HepG2 (cell line): ENCODE results near the gene IL17RC. TPM values are rescaled to one million over a fixed set of nuclear protein-coding genes. Genes with fewer than 3 reads are reported as not detected.

Source experiments
- ATAC-seq: fragments of 200-7000 bp; cut with Tn5 transposase; 3 replicates; pipeline ENCODE4 v1.9.1; 2020; ENCODE audit warnings: mild to moderate bottlenecking, moderate library complexity
- Bru-seq: library from RNA; stranded (reverse); fragments of 400-500 nt; gene quantifications from one replicate; lab custom pipeline; 2021; lab: Mats Ljungman, UMichigan
- BruChase-seq, 2 experiments: library from RNA; stranded (reverse); fragments of 400-500 nt; gene quantifications; one replicate each; lab custom pipeline; 2021; lab: Mats Ljungman, UMichigan
- BruUV-seq: library from RNA; stranded (reverse); fragments of 400-500 nt; replicated peaks from 2 replicates; lab custom pipeline; 2021; lab: Mats Ljungman, UMichigan
- CTCF ChIA-PET: fragments of 300-600 bp; formaldehyde crosslinking; extraction: SDS; loops from one replicate; lab custom pipeline; 2021; ENCODE audit warnings: low total read pairs, inconsistent platforms, low intra/inter-chr PET ratio; lab: Yijun Ruan, JAX
- POLR2A ChIA-PET: fragments of 350-600 bp; sonication (Branson Sonifier 250); formaldehyde crosslinking; loops from one replicate; lab custom pipeline; 2020; ENCODE audit warnings: antibody characterized with exemption, inconsistent platforms; lab: Yijun Ruan, JAX
- DNase-seq: peaks from one replicate; pipeline ENCODE4 v3.0.0-alpha.2; 2015; ENCODE audit warnings: low spot score
- FAIRE-seq: peaks from 3 replicates; lab custom pipeline; 2011; peaks lifted over from hg19 to GRCh38; lab: Jason Lieb, UNC
- H2AFZ ChIP-seq: one replicate; pipeline ENCODE4 v1.6.1; 2011; ENCODE audit warnings: low read length, inconsistent platforms
- H3K27ac ChIP-seq: fragments of 300-600 bp; 3 replicates; pipeline ENCODE4 v1.8.0; 2011; ENCODE audit warnings: mixed run types, mild to moderate bottlenecking, mixed read lengths, low read length, inconsistent platforms; ENCODE audit not compliant: insufficient read depth; ENCODE audit errors: extremely low read length
- H3K27me3 ChIP-seq, 2 experiments: fragments of 200-600 bp in 1 of 2; 2 replicates in 1 of 2; 3 replicates in 1 of 2; pipeline versions ENCODE4 v1.6.0 to v1.8.0; 2011; ENCODE audit warnings: low read length in 2 of 2, mild to moderate bottlenecking in 2 of 2, moderate library complexity in 2 of 2, inconsistent platforms in 1 of 2; ENCODE audit not compliant: insufficient read depth in 2 of 2, control insufficient read depth in 1 of 2
- H3K36me3 ChIP-seq, 2 experiments: fragments of 200-600 bp in 1 of 2; replicated peaks in 1 of 2; 2 replicates in 1 of 2; 3 replicates in 1 of 2; pipeline versions ENCODE4 v1.5.1 to v1.8.0; 2011; ENCODE audit warnings: low read length in 2 of 2, inconsistent platforms in 1 of 2; ENCODE audit not compliant: insufficient read depth in 2 of 2, control insufficient read depth in 1 of 2
- H3K4me1 ChIP-seq: 2 replicates; pipeline ENCODE4 v1.5.1; 2012; ENCODE audit warnings: low read length, inconsistent platforms; ENCODE audit not compliant: insufficient read depth
- H3K4me2 ChIP-seq: 2 replicates; pipeline ENCODE4 v1.6.0; 2011; ENCODE audit warnings: low read depth, low read length, inconsistent platforms
- H3K4me3 ChIP-seq, 3 experiments: fragments of 200-600 bp in 1 of 3; sonication (generic), shearing (Covaris generic) in 1 of 3; replicated peaks in 1 of 3; 2 replicates each; pipeline ENCODE4 v1.5.1; 2011 to 2016; ENCODE audit warnings: low read length in 3 of 3, inconsistent platforms in 2 of 3, low read depth in 2 of 3, mild to moderate bottlenecking in 2 of 3, control low read depth in 1 of 3, mixed read lengths in 1 of 3; ENCODE audit not compliant: insufficient read depth in 1 of 3
- H3K79me2 ChIP-seq: one replicate; pipeline ENCODE4 v1.6.1; 2011; ENCODE audit warnings: low read length, inconsistent platforms; ENCODE audit not compliant: insufficient read depth
- H3K9ac ChIP-seq: 2 replicates; pipeline ENCODE4 v1.6.0; 2011; ENCODE audit warnings: mild to moderate bottlenecking, low read depth, low read length, inconsistent platforms; ENCODE audit not compliant: insufficient read depth
- H3K9me3 ChIP-seq: 2 replicates; pipeline ENCODE4 v1.5.1; 2012; ENCODE audit warnings: mild to moderate bottlenecking, low read length
- H4K20me1 ChIP-seq: 2 replicates; pipeline ENCODE4 v1.6.0; 2011; ENCODE audit warnings: inconsistent platforms, mild to moderate bottlenecking, low read length, moderate library complexity; ENCODE audit not compliant: insufficient read depth
- ATM ChIP-seq: fragments of 450-650 bp; IDR thresholded peaks from 2 replicates; pipeline ENCODE4 v1.7.1; 2017; ENCODE audit warnings: mild to moderate bottlenecking, borderline replicate concordance
- HNRNPK ChIP-seq: fragments of 200-400 bp; formaldehyde crosslinking; IDR thresholded peaks from 2 replicates; pipeline ENCODE4 v1.6.1; 2018; ENCODE audit warnings: low read length, low read depth, moderate library complexity, mild to moderate bottlenecking; ENCODE audit not compliant: poor library complexity, severe bottlenecking
- MED13 ChIP-seq: sonication (generic); formaldehyde crosslinking; IDR thresholded peaks from 2 replicates; pipeline ENCODE4 v1.5.0; 2020; ENCODE audit warnings: missing genetic modification reagents
- PPARG ChIP-seq: conservative IDR thresholded peaks from 2 replicates; pipeline ENCODE4 v1.6.1; 2016; ENCODE audit warnings: missing biosample characterization, missing genetic modification reagents
- RCOR2 ChIP-seq: IDR thresholded peaks from 2 replicates; pipeline ENCODE4 v1.6.1; 2016; ENCODE audit warnings: missing biosample characterization, missing genetic modification reagents
- RORA ChIP-seq: sonication (generic); formaldehyde crosslinking; IDR thresholded peaks from 2 replicates; pipeline ENCODE4 v1.5.0; 2020; ENCODE audit warnings: mild to moderate bottlenecking, missing genetic modification reagents, moderate library complexity
- SRY ChIP-seq: sonication (generic); formaldehyde crosslinking; IDR thresholded peaks from 2 replicates; pipeline ENCODE4 v1.8.0; 2022; ENCODE audit warnings: mild to moderate bottlenecking, missing genetic modification reagents
- ZFP36L2 ChIP-seq: sonication (generic); formaldehyde crosslinking; IDR thresholded peaks from 2 replicates; pipeline ENCODE4 v1.4.0; 2020; ENCODE audit warnings: missing genetic modification reagents
- ZNF619 ChIP-seq: sonication (generic); formaldehyde crosslinking; IDR thresholded peaks from 2 replicates; pipeline ENCODE4 v1.4.0; 2020; ENCODE audit warnings: mild to moderate bottlenecking, missing genetic modification reagents
- ZNF841 ChIP-seq: sonication (generic); formaldehyde crosslinking; IDR thresholded peaks from 2 replicates; pipeline ENCODE4 v1.8.1; 2023; ENCODE audit warnings: missing genetic modification reagents, borderline replicate concordance
- WGBS: methylation state at CpG from one replicate; pipeline ENCODE4 v1.1.6; 2017; ENCODE audit warnings: low lambda C conversion rate; 5-methylcytosine and 5-hydroxymethylcytosine counted together
- in situ Hi-C: cut with HindIII; loops from 2 replicates; pipeline ENCODE4 v1.10.0; 2017; ENCODE audit warnings: low pct_unique_long_range_greater_than_20kb; ENCODE audit not compliant: extremely low pct_ligation_motif_present
- intact Hi-C: fragments of 100-400 bp; cut with micrococcal nuclease; formaldehyde crosslinking; loops from one replicate; pipeline ENCODE4 v1.10.0; 2022; ENCODE audit not compliant: unreplicated experiment
- long read RNA-seq, 2 experiments: library from RNA in 1 of 2; library from polyadenylated mRNA in 1 of 2; stranded (forward) in 1 of 2; unstranded in 1 of 2; transcript quantifications; one replicate each; pipeline ENCODE4 v2.0.0, GENCODE V29; 2019 to 2022
- polyA minus RNA-seq, 3 experiments: library from RNA; depleted of rRNA, polyadenylated mRNA; stranded (reverse); fragments of >200 nt; gene quantifications; 2 replicates each; pipeline ENCODE4 v1.2.3, GENCODE V29; 2011; ENCODE audit warnings: low replicate concordance in 1 of 3
- polyA plus RNA-seq, 8 experiments: library from polyadenylated mRNA; depleted of rRNA in 3 of 8; stranded (reverse) in 7 of 8; unstranded in 1 of 8; fragments of >200 nt; fragmentation: Illumina TruSeq in 4 of 8; extraction: Trizol in 4 of 8; gene quantifications; 2 replicates each; pipeline versions ENCODE4 v1.2.1 to v1.2.3, GENCODE V29; 2011 to 2016; ENCODE audit warnings: low read depth in 4 of 8, missing spikeins in 1 of 8, mixed read lengths in 1 of 8; ENCODE audit not compliant: insufficient read depth in 1 of 8
- total RNA-seq, 5 experiments: library from RNA; depleted of rRNA; stranded (reverse); fragments of >200 nt; fragmentation: Illumina TruSeq; extraction: Trizol; gene quantifications; 2 replicates each; pipeline ENCODE4 v1.2.3, GENCODE V29; 2016; ENCODE audit warnings: low read depth in 1 of 5
- TF ChIP-seq, protein P1 (sequence below): IDR thresholded peaks from 2 replicates; pipeline ENCODE4 v1.6.1; 2018; ENCODE audit warnings: missing genetic modification reagents, mild to moderate bottlenecking, missing compliant biosample characterization

IL17RC gene, protein sequence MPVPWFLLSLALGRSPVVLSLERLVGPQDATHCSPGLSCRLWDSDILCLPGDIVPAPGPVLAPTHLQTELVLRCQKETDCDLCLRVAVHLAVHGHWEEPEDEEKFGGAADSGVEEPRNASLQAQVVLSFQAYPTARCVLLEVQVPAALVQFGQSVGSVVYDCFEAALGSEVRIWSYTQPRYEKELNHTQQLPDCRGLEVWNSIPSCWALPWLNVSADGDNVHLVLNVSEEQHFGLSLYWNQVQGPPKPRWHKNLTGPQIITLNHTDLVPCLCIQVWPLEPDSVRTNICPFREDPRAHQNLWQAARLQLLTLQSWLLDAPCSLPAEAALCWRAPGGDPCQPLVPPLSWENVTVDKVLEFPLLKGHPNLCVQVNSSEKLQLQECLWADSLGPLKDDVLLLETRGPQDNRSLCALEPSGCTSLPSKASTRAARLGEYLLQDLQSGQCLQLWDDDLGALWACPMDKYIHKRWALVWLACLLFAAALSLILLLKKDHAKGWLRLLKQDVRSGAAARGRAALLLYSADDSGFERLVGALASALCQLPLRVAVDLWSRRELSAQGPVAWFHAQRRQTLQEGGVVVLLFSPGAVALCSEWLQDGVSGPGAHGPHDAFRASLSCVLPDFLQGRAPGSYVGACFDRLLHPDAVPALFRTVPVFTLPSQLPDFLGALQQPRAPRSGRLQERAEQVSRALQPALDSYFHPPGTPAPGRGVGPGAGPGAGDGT
- total RNA-seq (2016; rRNA removed; fragmentation: Illumina TruSeq; extraction: Trizol), result 10.7 and 20.7 TPM in 2 replicates
- total RNA-seq (2016; cell fraction: cytosol; rRNA removed; fragmentation: Illumina TruSeq; extraction: Trizol; ENCODE audit: low read depth), result 5.7 and 7.7 TPM in 2 replicates
- 8.6 and 18.1 TPM in 2 replicates for total RNA-seq (2016; cell fraction: insoluble cytoplasmic fraction; rRNA removed; fragmentation: Illumina TruSeq; extraction: Trizol)
- 11.4 and 12.8 TPM in 2 replicates for total RNA-seq (2016; cell fraction: membrane; rRNA removed; fragmentation: Illumina TruSeq; extraction: Trizol)
- 21.6 and 25.0 TPM in 2 replicates for total RNA-seq (2016; cell fraction: nucleus; rRNA removed; fragmentation: Illumina TruSeq; extraction: Trizol)
- 24.0 and 31.7 TPM in 2 replicates for polyA plus RNA-seq (2011; rRNA removed)
- 13.6 and 19.2 TPM in 2 replicates for polyA plus RNA-seq (2011; cell fraction: cytosol; rRNA removed)
- polyA plus RNA-seq (2011; cell fraction: nucleus; rRNA removed), result 108 and 112 TPM in 2 replicates
- polyA plus RNA-seq (2012), result 13.5 and 15.0 TPM in 2 replicates
- 4.6 and 5.5 TPM in 2 replicates for polyA plus RNA-seq (2016; cell fraction: cytosol; fragmentation: Illumina TruSeq; extraction: Trizol; ENCODE audit: low read depth)
- 7.3 and 9.2 TPM in 2 replicates for polyA plus RNA-seq (2016; cell fraction: insoluble cytoplasmic fraction; fragmentation: Illumina TruSeq; extraction: Trizol; ENCODE audit: low read depth)
- polyA plus RNA-seq (2016; cell fraction: membrane; fragmentation: Illumina TruSeq; extraction: Trizol; ENCODE audit: low read depth), result 9.4 and 10.5 TPM in 2 replicates
- 42.0 and 44.2 TPM in 2 replicates for polyA plus RNA-seq (2016; cell fraction: nucleus; fragmentation: Illumina TruSeq; extraction: Trizol; ENCODE audit: insufficient read depth, low read depth)
- 31.2 and 33.6 TPM in 2 replicates for polyA minus RNA-seq (2011; rRNA and poly(A)+ RNA removed; ENCODE audit: low replicate concordance)
- polyA minus RNA-seq (2011; cell fraction: cytosol; rRNA and poly(A)+ RNA removed), result 11.5 and 11.9 TPM in 2 replicates
- polyA minus RNA-seq (2011; cell fraction: nucleus; rRNA and poly(A)+ RNA removed), result 21.0 and 29.7 TPM in 2 replicates
- Bru-seq, nascent RNA, result percentile 44 among the genes with signal in this experiment
- percentile 50 among the genes with signal in this experiment for BruChase-seq, experiment 1, labeled RNA remaining after a 6-hour chase
- percentile 47 among the genes with signal in this experiment for BruChase-seq, experiment 2, labeled RNA remaining after a 2-hour chase
- long read RNA-seq, experiment 1, partial matches to known transcripts, result 1 of 12 reads
- long read RNA-seq, experiment 1, other reads (novel, unspliced or antisense), result 8 of 12 reads
- long read RNA-seq, experiment 2, partial matches to known transcripts, result 4 of 46 reads
- long read RNA-seq, experiment 2, other reads (novel, unspliced or antisense), result 37 of 46 reads

DNA sequence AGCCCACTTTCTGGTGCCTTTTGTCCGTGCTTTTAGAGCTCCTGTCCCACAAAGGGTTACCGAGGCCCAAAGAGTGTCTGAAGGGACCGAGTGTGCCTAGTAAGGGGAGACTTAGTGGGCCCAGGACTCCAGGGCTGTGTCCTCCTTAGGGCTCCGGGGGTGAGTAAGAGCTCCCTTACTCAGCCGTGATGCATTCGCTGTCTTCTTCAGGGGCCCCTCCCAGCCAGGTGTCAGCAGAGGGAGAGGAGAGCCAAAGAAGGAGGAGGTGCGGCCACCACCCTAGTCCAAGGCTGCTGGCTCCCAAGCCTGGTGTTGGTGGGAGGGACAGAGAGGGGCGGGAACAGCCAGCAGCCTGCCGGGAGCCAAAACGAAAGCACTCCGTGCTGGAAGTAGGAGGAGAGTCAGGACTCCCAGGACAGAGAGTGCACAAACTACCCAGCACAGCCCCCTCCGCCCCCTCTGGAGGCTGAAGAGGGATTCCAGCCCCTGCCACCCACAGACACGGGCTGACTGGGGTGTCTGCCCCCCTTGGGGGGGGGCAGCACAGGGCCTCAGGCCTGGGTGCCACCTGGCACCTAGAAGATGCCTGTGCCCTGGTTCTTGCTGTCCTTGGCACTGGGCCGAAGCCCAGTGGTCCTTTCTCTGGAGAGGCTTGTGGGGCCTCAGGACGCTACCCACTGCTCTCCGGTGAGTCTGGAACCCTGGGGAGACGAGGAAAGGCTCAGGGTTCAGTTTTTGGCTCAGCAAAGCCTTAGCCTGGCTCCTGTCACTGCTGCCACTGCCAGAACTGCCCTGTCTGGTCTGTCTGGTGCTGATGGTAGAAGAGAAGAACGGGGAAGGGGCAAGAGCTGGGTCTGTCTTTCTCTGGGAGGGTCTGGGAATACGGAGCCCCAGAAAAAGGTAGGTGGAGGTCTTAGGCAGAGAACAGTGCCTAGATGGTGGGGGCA is at the start of gene IL17RC:
Gene IL17RC, plus strand, starts transcription at position 365 of the 947 bp plus-strand sequence. Its CDS starts 218 bp downstream, at position 583.
- FAIRE-seq (peak; percentile 87), DNase-seq (peak; percentile 83), ATAC-seq (peak; percentile 85)
- Histone ChIP-seq H3K4me1 (peaks cover 38% of the 10 kb centered on the region), H3K4me3 (peak within 1 kb of the TSS; percentile 55 to 86 (median 83)), H3K79me2 (peaks cover 3% of the 10 kb centered on the region), H3K4me2 (peak within 1 kb of the TSS; percentile 100), H4K20me1 (no peaks in the 10 kb centered on the region), H3K9me3 (no peaks in the 10 kb centered on the region), H3K9ac (peak within 1 kb of the TSS; percentile 80), H2AFZ (no peak within 1 kb of the TSS), H3K27me3 (no peaks in the 10 kb centered on the region), H3K36me3 (0 out of 5 replicates have a peak, but pooled peaks cover 0 to 3% of the 10 kb centered on the region in 2 experiments), H3K27ac (peak within 1 kb of the TSS; percentile 90)
- no TSS peak for BruUV-seq
- in situ Hi-C loops, result no loop called here
- ChIA-PET CTCF (no interaction called here), POLR2A (interaction anchor here (0.7 to 9.0 kb wide), 16 partner anchors 10 to 331 kb away, joined by 3 to 298 read pairs (median 6); partner anchors contain the start of genes ARPC4, CAMK1, CRELD1 and IL17RE)
- intact Hi-C loops, result loop anchor here (5.0 kb wide), 1 partner anchor 40 kb away; no protein-coding TSS in a partner anchor
- WGBS, result 3% methylated on average over 11 of the region's 19 CpGs
- TF ChIP-seq RCOR2 (no peak), HNRNPK (no peak), MED13 (CRISPR knock-in tag) (no peak), SRY (CRISPR knock-in tag) (no peak), ZFP36L2 (CRISPR knock-in tag) (no peak), RORA (CRISPR knock-in tag) (no peak), ATM (no peak), ZNF619 (CRISPR knock-in tag) (0 out of 2 replicates have a peak, but pooled peaks have one; percentile 34), PPARG (no peak), ZNF841 (CRISPR knock-in tag) (no peak)
- TF ChIP-seq, protein P1, sequence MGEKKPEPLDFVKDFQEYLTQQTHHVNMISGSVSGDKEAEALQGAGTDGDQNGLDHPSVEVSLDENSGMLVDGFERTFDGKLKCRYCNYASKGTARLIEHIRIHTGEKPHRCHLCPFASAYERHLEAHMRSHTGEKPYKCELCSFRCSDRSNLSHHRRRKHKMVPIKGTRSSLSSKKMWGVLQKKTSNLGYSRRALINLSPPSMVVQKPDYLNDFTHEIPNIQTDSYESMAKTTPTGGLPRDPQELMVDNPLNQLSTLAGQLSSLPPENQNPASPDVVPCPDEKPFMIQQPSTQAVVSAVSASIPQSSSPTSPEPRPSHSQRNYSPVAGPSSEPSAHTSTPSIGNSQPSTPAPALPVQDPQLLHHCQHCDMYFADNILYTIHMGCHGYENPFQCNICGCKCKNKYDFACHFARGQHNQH (CRISPR knock-in tag), result no peak
